Hepatocyte (in vitro differentiated cells): ENCODE measurements around the gene SPPL2C. TPM values are rescaled to one million over a fixed set of nuclear protein-coding genes. Genes with fewer than 3 reads are reported as not detected.

Experiments used
- DNase-seq: peaks from one replicate; pipeline ENCODE4 v3.0.0-alpha.2; 2016; ENCODE audit warnings: low spot score
- H2AFZ ChIP-seq: fragments of 200-600 bp; sonication (generic); 2 replicates; pipeline ENCODE4 v1.6.0; 2016; ENCODE audit warnings: antibody characterized with exemption, mild to moderate bottlenecking
- H3K27ac ChIP-seq: fragments of 200-600 bp; sonication (generic); 2 replicates; pipeline ENCODE4 v1.5.1; 2016; ENCODE audit warnings: mild to moderate bottlenecking
- H3K27me3 ChIP-seq: fragments of 200-600 bp; sonication (generic); 2 replicates; pipeline ENCODE4 v1.6.1; 2016
- H3K36me3 ChIP-seq: fragments of 200-600 bp; sonication (generic); replicated peaks from 2 replicates; pipeline ENCODE4 v1.5.1; 2016; ENCODE audit warnings: low read depth; ENCODE audit not compliant: insufficient read depth
- H3K4me1 ChIP-seq: fragments of 200-600 bp; sonication (generic); 2 replicates; pipeline ENCODE4 v1.5.1; 2016; ENCODE audit warnings: mild to moderate bottlenecking, moderate library complexity; ENCODE audit not compliant: insufficient read depth
- H3K4me2 ChIP-seq: fragments of 200-600 bp; sonication (generic); 2 replicates; pipeline ENCODE4 v1.6.0; 2016
- H3K4me3 ChIP-seq: fragments of 200-600 bp; sonication (generic); 2 replicates; pipeline ENCODE4 v1.5.1; 2016; ENCODE audit warnings: mild to moderate bottlenecking
- H3K79me2 ChIP-seq: fragments of 200-600 bp; sonication (generic); 2 replicates; pipeline ENCODE4 v1.6.0; 2017; ENCODE audit warnings: mild to moderate bottlenecking
- H3K9me2 ChIP-seq: fragments of 200-600 bp; sonication (generic); replicated peaks from 2 replicates; pipeline ENCODE4 v1.6.0; 2017; ENCODE audit warnings: mild to moderate bottlenecking; ENCODE audit not compliant: insufficient read depth
- H3K9me3 ChIP-seq: fragments of 200-600 bp; sonication (generic); 2 replicates; pipeline ENCODE4 v1.5.1; 2016; ENCODE audit warnings: low read depth, mild to moderate bottlenecking
- H4K20me1 ChIP-seq: fragments of 200-600 bp; sonication (generic); 2 replicates; pipeline ENCODE4 v1.6.0; 2016; ENCODE audit warnings: mild to moderate bottlenecking; ENCODE audit not compliant: insufficient read depth, poor library complexity, severe bottlenecking
- EZH2 ChIP-seq: fragments of 200-600 bp; sonication (generic); IDR thresholded peaks from 2 replicates; pipeline ENCODE4 v1.6.1; 2016; ENCODE audit warnings: antibody characterized with exemption, mild to moderate bottlenecking, borderline replicate concordance
- EZH2phosphoT487 ChIP-seq: fragments of 200-600 bp; sonication (generic); IDR thresholded peaks from one replicate; pipeline ENCODE4 v1.6.1; 2018; ENCODE audit warnings: antibody characterized with exemption, mild to moderate bottlenecking, low read depth, moderate library complexity; ENCODE audit not compliant: unreplicated experiment, severe bottlenecking
- WGBS: methylation state at CpG from one replicate; pipeline ENCODE4 v1.1.6; 2016; ENCODE audit warnings: low lambda C conversion rate; ENCODE audit errors: missing lambda C conversion rate; 5-methylcytosine and 5-hydroxymethylcytosine counted together
- polyA plus RNA-seq: library from polyadenylated mRNA; unstranded; fragments of >200 nt; fragmentation: Nextera tagmentation; extraction: Ambion mirVana; gene quantifications from 2 replicates; pipeline ENCODE4 v1.2.1, GENCODE V29; 2016
- total RNA-seq: library from RNA; depleted of rRNA; stranded (reverse); fragments of >200 nt; gene quantifications from 2 replicates; pipeline ENCODE4 v1.2.3, GENCODE V29; 2014
- TF ChIP-seq, protein P1 (sequence below): fragments of 200-600 bp; sonication (generic); IDR thresholded peaks from 2 replicates; pipeline ENCODE4 v1.5.1; 2016; ENCODE audit warnings: antibody characterized with exemption, mild to moderate bottlenecking; ENCODE audit not compliant: poor library complexity

The SPPL2C gene
- total and polyA plus RNA-seq, 2 experiments from 2014 or later, result not detected

DNA sequence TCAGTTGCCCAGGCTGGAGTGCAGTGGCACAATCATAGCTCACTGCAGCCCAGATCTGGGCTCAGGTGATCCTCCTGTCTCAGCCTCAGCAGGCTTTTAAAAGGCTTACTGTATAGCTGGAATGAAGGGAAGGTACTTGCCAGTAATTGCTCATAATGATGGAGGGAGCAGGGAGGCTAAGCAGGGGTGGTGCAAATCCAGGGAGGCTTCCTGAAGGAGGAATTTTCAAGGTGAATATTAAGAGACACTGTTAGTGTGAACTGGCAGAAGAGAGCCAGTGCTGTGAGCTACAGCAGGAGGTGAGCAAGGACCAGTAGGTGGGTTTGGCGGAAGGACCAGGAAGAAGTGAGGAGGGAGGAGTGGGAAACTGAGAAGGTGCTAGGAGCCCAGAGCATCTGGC is 35.8 kb upstream of the SPPL2C start:
- Histone ChIP-seq H3K4me3 (no peak overlapping the region), H3K36me3 (no peaks in the 10 kb centered on the region), H3K4me1 (no peaks in the 10 kb centered on the region), H3K4me2 (no peak overlapping the region), H3K27me3 (peaks cover 12% of the 10 kb centered on the region), H3K9me3 (no peaks in the 10 kb centered on the region), H3K79me2 (no peaks in the 10 kb centered on the region), H4K20me1 (no peaks in the 10 kb centered on the region), H3K9me2 (no peaks in the 10 kb centered on the region), H3K27ac (no peak overlapping the region), H2AFZ (no peak overlapping the region)
- 77% methylated on average over 1 of the region's 1 CpG for WGBS
- TF ChIP-seq, protein P1, sequence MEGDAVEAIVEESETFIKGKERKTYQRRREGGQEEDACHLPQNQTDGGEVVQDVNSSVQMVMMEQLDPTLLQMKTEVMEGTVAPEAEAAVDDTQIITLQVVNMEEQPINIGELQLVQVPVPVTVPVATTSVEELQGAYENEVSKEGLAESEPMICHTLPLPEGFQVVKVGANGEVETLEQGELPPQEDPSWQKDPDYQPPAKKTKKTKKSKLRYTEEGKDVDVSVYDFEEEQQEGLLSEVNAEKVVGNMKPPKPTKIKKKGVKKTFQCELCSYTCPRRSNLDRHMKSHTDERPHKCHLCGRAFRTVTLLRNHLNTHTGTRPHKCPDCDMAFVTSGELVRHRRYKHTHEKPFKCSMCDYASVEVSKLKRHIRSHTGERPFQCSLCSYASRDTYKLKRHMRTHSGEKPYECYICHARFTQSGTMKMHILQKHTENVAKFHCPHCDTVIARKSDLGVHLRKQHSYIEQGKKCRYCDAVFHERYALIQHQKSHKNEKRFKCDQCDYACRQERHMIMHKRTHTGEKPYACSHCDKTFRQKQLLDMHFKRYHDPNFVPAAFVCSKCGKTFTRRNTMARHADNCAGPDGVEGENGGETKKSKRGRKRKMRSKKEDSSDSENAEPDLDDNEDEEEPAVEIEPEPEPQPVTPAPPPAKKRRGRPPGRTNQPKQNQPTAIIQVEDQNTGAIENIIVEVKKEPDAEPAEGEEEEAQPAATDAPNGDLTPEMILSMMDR, result no peak
- TF ChIP-seq EZH2 (no peak), EZH2phosphoT487 (no peak)
- DNase-seq, result no peak

DNA sequence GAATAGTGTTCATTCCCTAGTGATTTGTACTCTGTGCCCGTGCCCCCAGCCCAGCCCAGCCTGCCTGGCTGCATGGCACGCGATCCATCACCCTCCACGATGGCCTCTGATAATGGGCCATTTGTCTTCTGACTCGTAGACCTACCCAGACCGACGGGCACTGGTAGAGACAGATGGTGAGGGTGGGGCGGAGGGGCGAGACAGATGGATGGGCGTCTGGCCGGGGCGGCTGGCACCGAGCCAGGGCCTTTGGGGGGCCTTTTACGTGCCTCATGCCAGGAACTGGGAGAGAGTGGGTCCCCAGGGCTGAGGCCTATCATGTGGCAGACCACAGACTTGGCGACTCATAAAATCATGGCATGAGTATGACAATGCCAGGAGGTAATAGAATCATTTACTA is 35.2 kb upstream of the SPPL2C start:
- Histone ChIP-seq H3K4me3 (no peak overlapping the region), H3K4me2 (no peak overlapping the region), H3K27me3 (peaks cover 12% of the 10 kb centered on the region), H3K79me2 (no peaks in the 10 kb centered on the region), H3K27ac (no peak overlapping the region), H3K36me3 (no peaks in the 10 kb centered on the region), H4K20me1 (no peaks in the 10 kb centered on the region), H3K9me2 (no peaks in the 10 kb centered on the region), H3K4me1 (no peaks in the 10 kb centered on the region), H3K9me3 (no peaks in the 10 kb centered on the region), H2AFZ (no peak overlapping the region)
- no peak for DNase-seq
- 92% methylated on average over 15 of the region's 15 CpGs for WGBS
- no peak for TF ChIP-seq EZH2
- no peak for TF ChIP-seq EZH2phosphoT487
- TF ChIP-seq, protein P1, result no peak

DNA sequence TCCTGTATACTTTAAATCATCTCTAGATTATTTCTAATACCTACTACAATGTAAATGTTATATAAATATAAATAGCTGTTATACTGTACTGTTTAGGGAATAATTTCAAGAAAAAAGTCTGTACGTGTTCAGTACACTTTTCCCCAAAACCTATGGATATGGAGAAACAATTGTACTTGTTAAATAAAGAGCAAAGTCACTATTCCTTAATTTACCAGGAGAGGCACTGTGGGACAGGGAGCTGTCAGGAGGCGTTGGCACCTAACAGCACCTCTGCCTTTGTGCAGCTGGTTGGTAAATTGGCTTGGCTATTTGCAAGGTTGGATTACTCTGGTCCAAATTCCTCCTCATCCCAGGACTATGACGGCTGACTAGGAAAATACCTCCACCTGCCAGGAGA is 32.6 kb upstream of the SPPL2C start:
- TF ChIP-seq EZH2, result no peak
- TF ChIP-seq, protein P1, result no peak
- no peak for TF ChIP-seq EZH2phosphoT487
- Histone ChIP-seq H3K4me1 (no peaks in the 10 kb centered on the region), H3K9me3 (no peaks in the 10 kb centered on the region), H3K79me2 (no peaks in the 10 kb centered on the region), H3K27me3 (peaks cover 3% of the 10 kb centered on the region), H4K20me1 (no peaks in the 10 kb centered on the region), H3K9me2 (no peaks in the 10 kb centered on the region), H3K36me3 (no peaks in the 10 kb centered on the region), H3K4me2 (no peak overlapping the region), H3K4me3 (no peak overlapping the region), H3K27ac (no peak overlapping the region), H2AFZ (no peak overlapping the region)
- DNase-seq, result no peak
- 71% methylated on average over 3 of the region's 3 CpGs for WGBS
